ENCODE data around the gene FAM3B.

The FAM3B gene

DNA sequence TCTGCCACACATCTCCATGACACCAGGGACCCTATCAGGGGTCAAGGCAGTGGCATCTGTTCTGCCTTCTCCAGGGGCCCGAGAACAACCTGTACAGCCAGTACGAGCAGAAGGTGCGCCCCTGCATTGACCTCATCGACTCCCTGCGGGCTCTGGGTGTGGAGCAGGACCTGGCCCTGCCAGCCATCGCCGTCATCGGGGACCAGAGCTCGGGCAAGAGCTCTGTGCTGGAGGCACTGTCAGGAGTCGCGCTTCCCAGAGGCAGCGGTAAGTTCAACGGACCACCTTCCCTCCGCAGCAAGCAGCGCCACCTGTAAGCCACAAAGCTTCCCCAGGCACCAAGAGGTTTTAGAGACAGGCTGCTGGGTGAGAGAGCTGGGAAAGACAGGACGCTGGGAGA is 61.1 kb downstream of the FAM3B start:
- TF ChIP-seq, protein P1, sequence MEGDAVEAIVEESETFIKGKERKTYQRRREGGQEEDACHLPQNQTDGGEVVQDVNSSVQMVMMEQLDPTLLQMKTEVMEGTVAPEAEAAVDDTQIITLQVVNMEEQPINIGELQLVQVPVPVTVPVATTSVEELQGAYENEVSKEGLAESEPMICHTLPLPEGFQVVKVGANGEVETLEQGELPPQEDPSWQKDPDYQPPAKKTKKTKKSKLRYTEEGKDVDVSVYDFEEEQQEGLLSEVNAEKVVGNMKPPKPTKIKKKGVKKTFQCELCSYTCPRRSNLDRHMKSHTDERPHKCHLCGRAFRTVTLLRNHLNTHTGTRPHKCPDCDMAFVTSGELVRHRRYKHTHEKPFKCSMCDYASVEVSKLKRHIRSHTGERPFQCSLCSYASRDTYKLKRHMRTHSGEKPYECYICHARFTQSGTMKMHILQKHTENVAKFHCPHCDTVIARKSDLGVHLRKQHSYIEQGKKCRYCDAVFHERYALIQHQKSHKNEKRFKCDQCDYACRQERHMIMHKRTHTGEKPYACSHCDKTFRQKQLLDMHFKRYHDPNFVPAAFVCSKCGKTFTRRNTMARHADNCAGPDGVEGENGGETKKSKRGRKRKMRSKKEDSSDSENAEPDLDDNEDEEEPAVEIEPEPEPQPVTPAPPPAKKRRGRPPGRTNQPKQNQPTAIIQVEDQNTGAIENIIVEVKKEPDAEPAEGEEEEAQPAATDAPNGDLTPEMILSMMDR (IDR thresholded peaks at IDR 0.05; ENCODE audit: low read depth, low read length, missing control alignments): no peak
- in situ Hi-C loops (cut with HindIII; ENCODE audit: low pct_ligation_motif_present, low sequenced_read_pairs): no loop called here
- no peak for DNase-seq
- H3K27ac ChIP-seq: no peak overlapping the region
- H3K36me3 ChIP-seq (replicated peaks): no peaks in the 10 kb centered on the region
- H3K4me3 ChIP-seq (ENCODE audit: low read depth, low read length): no peak overlapping the region
- H3K27me3 ChIP-seq (replicated peaks): no peaks in the 10 kb centered on the region

DNA sequence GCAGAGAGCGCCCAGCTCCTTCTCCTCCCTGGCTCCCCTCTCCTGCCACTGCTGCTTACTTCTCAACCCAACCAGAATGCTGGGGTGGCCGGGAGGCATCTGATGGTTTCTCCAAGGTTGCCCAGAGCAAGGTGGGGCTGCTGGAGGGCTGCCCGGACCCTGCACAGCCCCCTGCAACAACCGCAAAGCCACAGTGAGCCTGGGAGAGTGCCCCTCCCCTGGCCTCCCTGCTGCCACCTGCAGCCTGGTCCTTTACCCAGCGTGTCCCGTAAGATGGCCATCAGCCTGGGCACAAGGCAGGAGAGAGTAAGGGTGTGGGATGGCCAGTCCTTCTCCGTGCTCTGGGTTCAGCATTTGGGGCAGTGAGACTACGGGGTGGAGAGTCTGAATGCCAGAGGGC is 62.2 kb downstream of the FAM3B start:
- no peak overlapping the region for H3K27ac ChIP-seq
- H3K4me3 ChIP-seq (ENCODE audit: low read depth, low read length): no peak overlapping the region
- no peaks in the 10 kb centered on the region for H3K36me3 ChIP-seq (replicated peaks)
- TF ChIP-seq, protein P1 (IDR thresholded peaks at IDR 0.05; ENCODE audit: low read depth, low read length, missing control alignments): peak; percentile 5
- no peak for DNase-seq
- in situ Hi-C loops (cut with HindIII; ENCODE audit: low pct_ligation_motif_present, low sequenced_read_pairs): no loop called here
- no peaks in the 10 kb centered on the region for H3K27me3 ChIP-seq (replicated peaks)

DNA sequence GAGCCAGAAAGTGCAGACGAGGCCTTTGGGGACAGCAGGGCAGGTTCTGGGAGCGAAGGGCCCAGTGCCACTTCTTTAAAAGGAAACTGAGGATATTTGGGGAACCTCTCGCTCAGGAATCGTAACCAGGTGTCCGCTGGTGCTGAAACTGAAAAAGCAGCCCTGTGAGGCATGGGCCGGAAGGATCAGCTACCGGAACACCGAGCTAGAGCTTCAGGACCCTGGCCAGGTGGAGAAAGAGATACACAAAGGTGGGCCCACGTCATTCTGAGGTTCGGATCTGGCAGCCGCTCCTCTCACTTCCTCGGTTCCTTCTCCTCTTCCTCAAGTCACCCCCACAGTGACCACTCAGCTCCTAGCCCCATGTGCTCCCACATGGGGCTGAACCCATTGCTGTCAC is 63.3 kb downstream of the FAM3B start:
- Histone ChIP-seq H3K27ac (no peak overlapping the region), H3K27me3 (replicated peaks) (no peaks in the 10 kb centered on the region), H3K36me3 (replicated peaks) (no peaks in the 10 kb centered on the region), H3K4me3 (ENCODE audit: low read depth, low read length) (no peak overlapping the region)
- no peak for DNase-seq
- TF ChIP-seq, protein P1 (IDR thresholded peaks at IDR 0.05; ENCODE audit: low read depth, low read length, missing control alignments): no peak
- in situ Hi-C loops (cut with HindIII; ENCODE audit: low pct_ligation_motif_present, low sequenced_read_pairs): no loop called here

DNA sequence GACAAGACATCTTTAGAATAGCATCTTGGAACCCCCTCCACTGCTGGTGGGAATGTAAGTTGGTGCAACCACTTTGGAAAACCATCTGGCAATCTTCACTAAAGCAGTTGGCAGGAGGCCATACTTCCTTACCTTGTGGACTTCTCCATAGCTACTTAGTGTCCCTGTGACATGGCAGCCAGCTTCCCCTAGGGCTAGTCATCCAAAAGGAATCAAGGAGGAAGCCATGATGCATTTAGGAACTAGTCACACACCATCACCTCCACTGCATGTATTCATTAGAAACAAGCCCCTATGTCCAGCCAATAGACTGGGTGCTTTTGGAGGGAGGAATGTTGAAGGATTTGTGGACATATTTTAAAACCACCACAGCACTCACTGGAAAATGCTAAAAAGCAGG is 65.1 kb downstream of the FAM3B start:
- H3K27ac ChIP-seq: no peak overlapping the region
- no peak for DNase-seq
- H3K27me3 ChIP-seq (replicated peaks): no peaks in the 10 kb centered on the region
- no peak overlapping the region for H3K4me3 ChIP-seq (ENCODE audit: low read depth, low read length)
- TF ChIP-seq, protein P1 (IDR thresholded peaks at IDR 0.05; ENCODE audit: low read depth, low read length, missing control alignments): no peak
- in situ Hi-C loops (cut with HindIII; ENCODE audit: low pct_ligation_motif_present, low sequenced_read_pairs): no loop called here
- H3K36me3 ChIP-seq (replicated peaks): no peaks in the 10 kb centered on the region

DNA sequence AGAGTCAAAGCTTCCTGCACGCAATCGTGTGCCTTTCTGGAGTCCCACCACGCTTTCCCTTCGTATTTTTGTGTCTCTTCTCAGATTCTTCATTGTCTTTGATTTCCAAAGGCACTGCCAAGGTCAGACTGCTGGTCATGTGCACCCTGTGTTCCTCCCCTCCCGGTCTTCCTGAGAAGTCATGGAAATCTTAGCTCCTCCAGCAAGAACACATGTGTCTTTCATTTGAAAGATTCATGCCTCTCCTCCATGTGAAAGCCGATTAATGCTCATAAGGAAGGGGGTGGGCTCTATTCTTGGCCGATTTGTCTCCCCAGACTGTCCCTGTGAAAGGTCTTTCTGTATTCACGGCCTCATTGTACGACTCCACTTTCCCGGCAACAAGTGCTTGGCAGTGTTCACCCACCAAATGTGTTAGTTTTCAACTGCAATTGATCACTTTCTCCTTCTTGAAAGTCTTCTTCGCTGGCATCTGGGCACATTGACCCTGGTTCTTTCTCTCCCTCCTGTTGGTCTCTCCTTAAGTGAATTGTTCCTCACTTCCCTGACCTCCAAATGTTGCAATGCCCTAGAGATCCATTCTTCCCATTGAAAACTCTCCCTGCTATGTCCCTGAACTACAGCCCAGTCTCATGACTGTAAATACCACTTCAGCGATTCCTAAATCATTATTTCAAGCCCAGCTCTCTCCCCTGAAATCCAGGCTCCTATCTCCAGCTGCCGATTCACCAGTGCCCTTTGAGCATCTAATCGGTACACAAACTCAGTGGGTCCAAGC is 70.6 kb downstream of the FAM3B start:
- no peak for DNase-seq
- H3K36me3 ChIP-seq (replicated peaks): no peaks in the 10 kb centered on the region
- in situ Hi-C loops (cut with HindIII; ENCODE audit: low pct_ligation_motif_present, low sequenced_read_pairs): no loop called here

More for the DNA sequence above, 70.6 kb downstream of the FAM3B start:
- H3K4me3 ChIP-seq (ENCODE audit: low read depth, low read length): no peak overlapping the region
- no peak overlapping the region for H3K27ac ChIP-seq
- TF ChIP-seq, protein P1 (IDR thresholded peaks at IDR 0.05; ENCODE audit: low read depth, low read length, missing control alignments): no peak
- no peaks in the 10 kb centered on the region for H3K27me3 ChIP-seq (replicated peaks)
